Activated B cell treated with CpG ODN at 0.5 μM for 24 hours (primary cell): ENCODE results near the gene HIVEP3. TPM values are rescaled to one million over a fixed set of nuclear protein-coding genes. Genes with fewer than 3 reads are reported as not detected.
A peak's percentile ranks its signal among the peaks of the same experiment; 100 is the strongest.

ENCODE experiments used
- ATAC-seq: fragments of 200-7000 bp; cut with Tn5 transposase; one replicate; pipeline ENCODE4 v1.10.0; 2021; ENCODE audit warnings: low read depth, mild to moderate bottlenecking, moderate library complexity
- CTCF ChIA-PET: fragments of 350-600 bp; sonication (Branson Sonifier 250); formaldehyde crosslinking; loops from one replicate; lab custom pipeline; 2021; ENCODE audit warnings: antibody characterized with exemption; lab: Charles Lee
- POLR2A ChIA-PET: fragments of 350-600 bp; sonication (Branson Sonifier 250); formaldehyde crosslinking; loops from one replicate; lab custom pipeline; 2021; ENCODE audit warnings: antibody characterized with exemption; lab: Charles Lee
- DNase-seq: peaks from one replicate; pipeline ENCODE4 v3.0.0; 2022
- H3K27ac Mint-ChIP-seq: one replicate; pipeline ENCODE4 v1.8.0; 2020; ENCODE audit warnings: mixed read lengths
- H3K27me3 Mint-ChIP-seq: one replicate; pipeline ENCODE4 v1.8.0; 2021; ENCODE audit warnings: mixed read lengths
- H3K36me3 Mint-ChIP-seq: one replicate; pipeline ENCODE4 v1.8.0; 2021; ENCODE audit warnings: low read depth, mixed read lengths
- H3K4me1 Mint-ChIP-seq: one replicate; pipeline ENCODE4 v1.8.0; 2021; ENCODE audit warnings: mixed read lengths
- H3K4me3 Mint-ChIP-seq: one replicate; pipeline ENCODE4 v1.8.0; 2020; ENCODE audit warnings: mild to moderate bottlenecking, mixed read lengths
- H3K9me3 Mint-ChIP-seq: one replicate; pipeline ENCODE4 v1.8.0; 2020; ENCODE audit warnings: mixed read lengths
- intact Hi-C: fragments of 100-400 bp; cut with micrococcal nuclease; formaldehyde crosslinking; loops from one replicate; pipeline ENCODE4 v1.15.1; 2024
- total RNA-seq: library from RNA; stranded (reverse); gene quantifications from 2 replicates; pipeline ENCODE4 v1.2.3, GENCODE V29; 2022
- TF ChIP-seq, protein P1 (sequence below): fragments of 200-600 bp; IDR thresholded peaks from one replicate; pipeline ENCODE4 v1.8.0; 2022; ENCODE audit warnings: antibody characterized with exemption, mild to moderate bottlenecking

The HIVEP3 gene
- total RNA-seq, 1 donor from 2014 or later, result 14.4 TPM

DNA sequence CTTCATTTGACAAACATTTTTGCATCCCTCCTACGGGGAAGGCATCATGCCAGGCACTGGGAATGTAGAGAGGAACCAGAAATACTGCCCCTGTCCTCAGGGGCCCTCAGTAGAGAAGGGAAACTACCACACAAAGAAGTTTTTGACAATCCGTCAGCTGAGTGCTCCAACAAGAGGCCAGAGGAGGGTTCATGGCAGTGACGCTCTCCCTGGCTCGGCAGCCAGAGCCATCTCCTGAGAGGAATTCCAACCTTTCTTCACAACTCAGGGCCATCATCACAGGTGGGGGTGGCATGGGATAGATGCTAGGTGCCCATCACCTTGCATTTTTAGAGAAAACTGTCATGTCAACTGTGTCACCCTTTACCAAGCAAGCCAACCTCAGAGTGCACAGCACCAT lies 154.1 kb downstream of the HIVEP3 start:
- ChIA-PET POLR2A (no interaction called here), CTCF (interaction anchor here (0.9 to 1.2 kb wide), 2 partner anchors 10 to 191 kb away, joined by 4 to 5 read pairs; no protein-coding TSS in a partner anchor)
- H3K9me3 Mint-ChIP-seq, result peaks cover 7% of the 10 kb centered on the region
- H3K27me3 Mint-ChIP-seq, result no peaks in the 10 kb centered on the region
- H3K4me1 Mint-ChIP-seq, result peaks cover 58% of the 10 kb centered on the region
- peak; percentile 43 for ATAC-seq
- H3K36me3 Mint-ChIP-seq, result no peaks in the 10 kb centered on the region
- peak overlapping the region; percentile 46 for H3K4me3 Mint-ChIP-seq
- peak overlapping the region; percentile 16 for H3K27ac Mint-ChIP-seq
- DNase-seq, result no peak
- TF ChIP-seq, protein P1, sequence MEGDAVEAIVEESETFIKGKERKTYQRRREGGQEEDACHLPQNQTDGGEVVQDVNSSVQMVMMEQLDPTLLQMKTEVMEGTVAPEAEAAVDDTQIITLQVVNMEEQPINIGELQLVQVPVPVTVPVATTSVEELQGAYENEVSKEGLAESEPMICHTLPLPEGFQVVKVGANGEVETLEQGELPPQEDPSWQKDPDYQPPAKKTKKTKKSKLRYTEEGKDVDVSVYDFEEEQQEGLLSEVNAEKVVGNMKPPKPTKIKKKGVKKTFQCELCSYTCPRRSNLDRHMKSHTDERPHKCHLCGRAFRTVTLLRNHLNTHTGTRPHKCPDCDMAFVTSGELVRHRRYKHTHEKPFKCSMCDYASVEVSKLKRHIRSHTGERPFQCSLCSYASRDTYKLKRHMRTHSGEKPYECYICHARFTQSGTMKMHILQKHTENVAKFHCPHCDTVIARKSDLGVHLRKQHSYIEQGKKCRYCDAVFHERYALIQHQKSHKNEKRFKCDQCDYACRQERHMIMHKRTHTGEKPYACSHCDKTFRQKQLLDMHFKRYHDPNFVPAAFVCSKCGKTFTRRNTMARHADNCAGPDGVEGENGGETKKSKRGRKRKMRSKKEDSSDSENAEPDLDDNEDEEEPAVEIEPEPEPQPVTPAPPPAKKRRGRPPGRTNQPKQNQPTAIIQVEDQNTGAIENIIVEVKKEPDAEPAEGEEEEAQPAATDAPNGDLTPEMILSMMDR, result no peak
- intact Hi-C loops, result loop anchor here (5.0 kb wide), 1 partner anchor 37 kb away; no protein-coding TSS in a partner anchor

DNA sequence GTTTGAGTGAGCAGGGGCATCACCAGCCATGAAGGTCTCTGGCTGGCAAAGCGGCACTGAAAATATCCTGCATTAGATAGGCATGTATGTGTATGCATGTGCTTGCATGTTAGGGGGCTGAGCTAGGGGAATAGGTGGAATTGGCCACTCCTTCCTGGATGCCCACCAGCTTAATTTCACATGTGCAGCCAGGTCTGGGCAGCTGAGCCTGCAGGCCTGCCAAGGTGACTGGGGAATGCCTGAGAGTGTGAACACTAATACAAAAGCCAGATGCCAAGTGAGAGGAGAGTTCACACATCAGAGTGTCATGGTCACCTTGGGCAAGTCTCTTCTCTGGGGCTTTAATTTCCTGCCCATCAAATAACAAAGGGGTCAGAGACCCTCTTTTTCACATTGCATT lies 155.9 kb downstream of the HIVEP3 start:
- Mint-ChIP-seq H3K36me3 (no peaks in the 10 kb centered on the region), H3K4me1 (peaks cover 42% of the 10 kb centered on the region), H3K4me3 (no peak overlapping the region), H3K27ac (no peak overlapping the region), H3K9me3 (peaks cover 7% of the 10 kb centered on the region), H3K27me3 (no peaks in the 10 kb centered on the region)
- DNase-seq (no peak), ATAC-seq (no peak)
- ChIA-PET CTCF (no interaction called here), POLR2A (interaction anchor here (0.5 kb wide), 1 partner anchor 63 kb away, joined by 3 read pairs; no protein-coding TSS in a partner anchor)
- intact Hi-C loops, result no loop called here
- TF ChIP-seq, protein P1, result no peak

DNA sequence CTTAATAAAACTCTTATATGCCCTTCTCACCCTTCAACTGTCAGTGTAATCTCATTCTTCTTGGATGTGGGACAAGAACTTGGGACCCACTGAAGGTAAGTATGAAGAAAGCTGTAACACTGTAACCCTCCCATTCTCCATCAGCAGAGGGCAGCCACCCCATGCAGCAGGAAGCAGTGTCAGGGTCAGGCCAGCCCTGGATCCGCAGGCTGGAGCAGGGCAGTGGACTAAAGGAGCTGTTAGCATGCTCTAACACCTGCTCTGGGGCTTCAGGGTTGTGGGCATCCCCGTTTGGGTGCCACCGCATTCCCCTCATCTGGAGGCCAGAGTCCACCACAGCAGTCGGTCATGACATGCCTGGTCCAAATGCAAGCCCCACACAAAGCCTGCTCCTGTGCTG lies 156.5 kb downstream of the HIVEP3 start:
- CTCF ChIA-PET, result no interaction called here

DNA sequence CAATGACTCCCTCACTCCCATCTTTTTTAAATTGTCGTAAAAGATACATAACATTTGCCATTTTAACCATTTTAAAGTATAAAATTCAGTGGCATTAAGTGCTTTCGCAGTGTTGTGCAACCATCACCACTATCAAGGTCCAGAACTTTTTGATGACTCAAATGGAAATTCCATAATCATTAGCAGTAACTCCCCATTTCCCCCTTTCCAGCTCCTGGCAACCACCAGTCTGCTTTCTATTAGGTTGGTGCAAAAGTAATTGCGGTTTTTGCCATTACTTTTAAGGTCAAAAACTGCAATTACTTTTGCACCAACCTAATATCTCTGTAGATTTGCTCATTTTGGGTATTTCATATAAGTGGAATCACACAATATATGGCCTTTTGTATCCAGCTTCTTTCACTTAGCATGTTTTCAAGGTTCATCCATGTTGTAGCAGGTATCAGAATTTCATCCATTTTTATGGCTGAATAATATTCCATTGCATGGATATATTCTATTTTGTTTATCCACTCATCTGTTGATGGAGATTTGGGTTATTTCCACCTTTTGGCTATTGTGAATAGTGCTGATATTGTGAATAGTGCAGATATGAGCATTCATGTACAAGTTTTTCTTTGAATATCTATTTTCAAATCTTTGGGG lies 159.7 kb downstream of the HIVEP3 start:
- Mint-ChIP-seq H3K27ac (no peak overlapping the region), H3K4me1 (peaks cover 16% of the 10 kb centered on the region), H3K9me3 (peaks cover 7% of the 10 kb centered on the region), H3K4me3 (no peak overlapping the region), H3K36me3 (no peaks in the 10 kb centered on the region), H3K27me3 (no peaks in the 10 kb centered on the region)
- ATAC-seq (no peak), DNase-seq (no peak)
- intact Hi-C loops, result no loop called here
- CTCF ChIA-PET, result no interaction called here
- POLR2A ChIA-PET, result interaction anchor here (0.6 to 0.7 kb wide), 3 partner anchors 12 to 53 kb away, joined by 4 to 11 read pairs (median 10); no protein-coding TSS in a partner anchor
- TF ChIP-seq, protein P1, result no peak

More for the DNA sequence above, 156.5 kb downstream of the HIVEP3 start:
- H3K4me3 Mint-ChIP-seq, result no peak overlapping the region
- TF ChIP-seq, protein P1, result no peak
- DNase-seq (no peak), ATAC-seq (no peak)
- intact Hi-C loops, result no loop called here
- no peaks in the 10 kb centered on the region for H3K36me3 Mint-ChIP-seq
- H3K9me3 Mint-ChIP-seq, result peaks cover 7% of the 10 kb centered on the region
- H3K27me3 Mint-ChIP-seq, result no peaks in the 10 kb centered on the region
- POLR2A ChIA-PET, result interaction anchor here (0.5 kb wide), 1 partner anchor 62 kb away, joined by 3 read pairs; no protein-coding TSS in a partner anchor
- peaks cover 38% of the 10 kb centered on the region for H3K4me1 Mint-ChIP-seq
- H3K27ac Mint-ChIP-seq, result no peak overlapping the region

DNA sequence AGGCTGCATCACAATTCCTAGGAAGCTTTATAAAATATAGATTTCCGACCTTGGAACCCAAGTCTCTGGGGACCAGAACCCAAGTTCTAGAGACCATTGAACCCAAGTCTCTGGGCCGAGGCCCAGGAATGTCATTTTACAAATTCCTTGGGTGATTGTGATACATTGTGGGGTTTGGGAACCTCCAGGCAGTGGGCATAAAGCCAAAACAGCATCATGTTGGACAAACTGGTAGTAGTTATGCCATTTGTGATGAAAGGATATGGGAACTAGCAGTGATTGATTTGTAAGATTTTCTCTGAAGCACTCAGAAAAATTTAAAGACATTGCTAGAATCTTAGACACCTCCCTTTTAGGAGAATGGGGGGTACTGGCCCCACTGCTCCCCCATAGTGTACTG lies 160.2 kb downstream of the HIVEP3 start:
- H3K36me3 Mint-ChIP-seq, result no peaks in the 10 kb centered on the region
- H3K4me1 Mint-ChIP-seq, result peaks cover 15% of the 10 kb centered on the region
- CTCF ChIA-PET, result no interaction called here
- no peak overlapping the region for H3K4me3 Mint-ChIP-seq
- no peak for ATAC-seq
- POLR2A ChIA-PET, result interaction anchor here (0.6 to 0.7 kb wide), 3 partner anchors 13 to 52 kb away, joined by 4 to 11 read pairs (median 10); no protein-coding TSS in a partner anchor
- TF ChIP-seq, protein P1, result no peak
- peaks cover 7% of the 10 kb centered on the region for H3K9me3 Mint-ChIP-seq
- H3K27ac Mint-ChIP-seq, result no peak overlapping the region
- H3K27me3 Mint-ChIP-seq, result no peaks in the 10 kb centered on the region
- DNase-seq, result no peak
- intact Hi-C loops, result no loop called here
